Activated T-helper 17 cell treated with anti-CD3 and anti-CD28 coated beads, Interleukin-2, amount 50 U/mL, for 72 hours (primary cell): ENCODE results near the gene GTSE1. TPM values are rescaled to one million over a fixed set of nuclear protein-coding genes. Genes with fewer than 3 reads are reported as not detected.

Source experiments
- ATAC-seq: fragments of 150-1000 bp; cut with Tn5 transposase; replicated peaks from 2 replicates; pipeline ENCODE4 v1.10.0; 2021; ENCODE audit warnings: mild to moderate bottlenecking, moderate library complexity
- H3K27ac Mint-ChIP-seq: one replicate; pipeline ENCODE4 v1.8.0; 2022; ENCODE audit warnings: mixed read lengths
- H3K27me3 Mint-ChIP-seq: one replicate; pipeline ENCODE4 v1.8.0; 2022; ENCODE audit warnings: mixed read lengths
- H3K36me3 Mint-ChIP-seq: one replicate; pipeline ENCODE4 v1.8.0; 2022; ENCODE audit warnings: low read depth, mild to moderate bottlenecking, mixed read lengths
- H3K4me1 Mint-ChIP-seq: one replicate; pipeline ENCODE4 v1.8.0; 2022; ENCODE audit warnings: mixed read lengths
- H3K4me3 Mint-ChIP-seq: one replicate; pipeline ENCODE4 v1.8.0; 2022; ENCODE audit warnings: mild to moderate bottlenecking, mixed read lengths
- H3K9me3 Mint-ChIP-seq: one replicate; pipeline ENCODE4 v1.8.0; 2022; ENCODE audit warnings: mixed read lengths
- total RNA-seq, 2 donors: library from RNA; stranded (reverse); gene quantifications; one replicate each; pipeline ENCODE4 v1.2.3, GENCODE V29; 2022

Gene GTSE1
- total RNA-seq, 2 donors from 2014 or later: 36.9 to 62.1 TPM

- Mint-ChIP-seq H3K9me3 (peaks cover 4% of the 10 kb centered on the region), H3K4me1 (peaks cover 16% of the 10 kb centered on the region), H3K36me3 (no peaks in the 10 kb centered on the region), H3K4me3 (no peak overlapping the region), H3K27me3 (no peaks in the 10 kb centered on the region), H3K27ac (no peak overlapping the region)
- ATAC-seq: no peak
Observed at GRCh38 chr22:46373159-46373558, 76.5 kb downstream of the GTSE1 start.

GRCh38 chr22:46373921-46374662 is 77.4 kb downstream of the GTSE1 start:
- no peaks in the 10 kb centered on the region for H3K27me3 Mint-ChIP-seq
- no peak for ATAC-seq
- peak overlapping the region; percentile 56 for H3K4me3 Mint-ChIP-seq
- no peak overlapping the region for H3K27ac Mint-ChIP-seq
- no peaks in the 10 kb centered on the region for H3K36me3 Mint-ChIP-seq
- peaks cover 4% of the 10 kb centered on the region for H3K9me3 Mint-ChIP-seq
- H3K4me1 Mint-ChIP-seq: peaks cover 16% of the 10 kb centered on the region

- Mint-ChIP-seq H3K36me3 (no peaks in the 10 kb centered on the region), H3K27ac (no peak overlapping the region), H3K4me3 (peak overlapping the region; percentile 56), H3K27me3 (no peaks in the 10 kb centered on the region), H3K9me3 (peaks cover 4% of the 10 kb centered on the region), H3K4me1 (peaks cover 16% of the 10 kb centered on the region)
- ATAC-seq: no peak
Observed at GRCh38 chr22:46374663-46375474, 78.2 kb downstream of the GTSE1 start.

GRCh38 chr22:46376111-46376510 is 79.4 kb downstream of the GTSE1 start:
- Mint-ChIP-seq H3K27ac (no peak overlapping the region), H3K27me3 (no peaks in the 10 kb centered on the region), H3K4me1 (peaks cover 10% of the 10 kb centered on the region), H3K36me3 (no peaks in the 10 kb centered on the region), H3K4me3 (no peak overlapping the region), H3K9me3 (peaks cover 4% of the 10 kb centered on the region)
- ATAC-seq: no peak

- Mint-ChIP-seq H3K4me1 (peaks cover under 1% of the 10 kb centered on the region), H3K27me3 (no peaks in the 10 kb centered on the region), H3K36me3 (no peaks in the 10 kb centered on the region), H3K4me3 (no peak overlapping the region), H3K27ac (no peak overlapping the region), H3K9me3 (peaks cover 4% of the 10 kb centered on the region)
- ATAC-seq: no peak
Observed at GRCh38 chr22:46376908-46377524, 80.3 kb downstream of the GTSE1 start.

GRCh38 chr22:46377525-46378425 is 81.1 kb downstream of the GTSE1 start:
- Mint-ChIP-seq H3K27me3 (no peaks in the 10 kb centered on the region), H3K36me3 (no peaks in the 10 kb centered on the region), H3K4me1 (no peaks in the 10 kb centered on the region), H3K9me3 (peaks cover 4% of the 10 kb centered on the region), H3K4me3 (no peak overlapping the region), H3K27ac (no peak overlapping the region)
- no peak for ATAC-seq

- no peak overlapping the region for H3K27ac Mint-ChIP-seq
- H3K4me1 Mint-ChIP-seq: no peaks in the 10 kb centered on the region
- no peak overlapping the region for H3K4me3 Mint-ChIP-seq
- no peak for ATAC-seq
- peaks cover 4% of the 10 kb centered on the region for H3K9me3 Mint-ChIP-seq
- H3K27me3 Mint-ChIP-seq: no peaks in the 10 kb centered on the region
- H3K36me3 Mint-ChIP-seq: no peaks in the 10 kb centered on the region
Observed at GRCh38 chr22:46378426-46379065, 81.9 kb downstream of the GTSE1 start.

GRCh38 chr22:46379066-46379930 is 82.6 kb downstream of the GTSE1 start:
- peaks cover 4% of the 10 kb centered on the region for H3K9me3 Mint-ChIP-seq
- no peaks in the 10 kb centered on the region for H3K36me3 Mint-ChIP-seq
- ATAC-seq: no peak
- no peak overlapping the region for H3K4me3 Mint-ChIP-seq
- no peaks in the 10 kb centered on the region for H3K4me1 Mint-ChIP-seq
- H3K27me3 Mint-ChIP-seq: no peaks in the 10 kb centered on the region
- H3K27ac Mint-ChIP-seq: no peak overlapping the region

GRCh38 chr22:46380069-46380468 is 83.4 kb downstream of the GTSE1 start:
- Mint-ChIP-seq H3K4me3 (no peak overlapping the region), H3K4me1 (no peaks in the 10 kb centered on the region), H3K27me3 (no peaks in the 10 kb centered on the region), H3K27ac (no peak overlapping the region), H3K36me3 (no peaks in the 10 kb centered on the region), H3K9me3 (peaks cover 4% of the 10 kb centered on the region)
- ATAC-seq: no peak

Other genes starting within 250 kb of the GTSE1 start
- gene PPARA, start 146.3 kb upstream of the GTSE1 start, total RNA-seq: 10 to 100 TPM; 15.4 to 18.7 TPM
- gene CDPF1, start 46.6 kb upstream of the GTSE1 start, total RNA-seq: 1 to 10 TPM; 5.6 to 7.8 TPM
- not detected for gene PKDREJ, start 33.5 kb upstream of the GTSE1 start, total RNA-seq
- 10 to 100 TPM; 13.8 to 18.0 TPM for gene TTC38, start 28.9 kb upstream of the GTSE1 start, total RNA-seq
- gene TRMU, start 38.8 kb downstream of the GTSE1 start, total RNA-seq: 10 to 100 TPM; 92.0 to 92.2 TPM
- under 1 TPM; 0.32 to 0.48 TPM for gene CELSR1, start 240.8 kb downstream of the GTSE1 start, total RNA-seq